Measurements from ENCODE around the gene NEUROG3. TPM values are rescaled to one million over a fixed set of nuclear protein-coding genes. Genes with fewer than 3 reads are reported as not detected.

Gene NEUROG3
- total and polyA plus RNA-seq, 10 of the 15 experiments (the other 5 are each of a cell fraction or from before 2014, with no cell fraction given) = not detected

DNA sequence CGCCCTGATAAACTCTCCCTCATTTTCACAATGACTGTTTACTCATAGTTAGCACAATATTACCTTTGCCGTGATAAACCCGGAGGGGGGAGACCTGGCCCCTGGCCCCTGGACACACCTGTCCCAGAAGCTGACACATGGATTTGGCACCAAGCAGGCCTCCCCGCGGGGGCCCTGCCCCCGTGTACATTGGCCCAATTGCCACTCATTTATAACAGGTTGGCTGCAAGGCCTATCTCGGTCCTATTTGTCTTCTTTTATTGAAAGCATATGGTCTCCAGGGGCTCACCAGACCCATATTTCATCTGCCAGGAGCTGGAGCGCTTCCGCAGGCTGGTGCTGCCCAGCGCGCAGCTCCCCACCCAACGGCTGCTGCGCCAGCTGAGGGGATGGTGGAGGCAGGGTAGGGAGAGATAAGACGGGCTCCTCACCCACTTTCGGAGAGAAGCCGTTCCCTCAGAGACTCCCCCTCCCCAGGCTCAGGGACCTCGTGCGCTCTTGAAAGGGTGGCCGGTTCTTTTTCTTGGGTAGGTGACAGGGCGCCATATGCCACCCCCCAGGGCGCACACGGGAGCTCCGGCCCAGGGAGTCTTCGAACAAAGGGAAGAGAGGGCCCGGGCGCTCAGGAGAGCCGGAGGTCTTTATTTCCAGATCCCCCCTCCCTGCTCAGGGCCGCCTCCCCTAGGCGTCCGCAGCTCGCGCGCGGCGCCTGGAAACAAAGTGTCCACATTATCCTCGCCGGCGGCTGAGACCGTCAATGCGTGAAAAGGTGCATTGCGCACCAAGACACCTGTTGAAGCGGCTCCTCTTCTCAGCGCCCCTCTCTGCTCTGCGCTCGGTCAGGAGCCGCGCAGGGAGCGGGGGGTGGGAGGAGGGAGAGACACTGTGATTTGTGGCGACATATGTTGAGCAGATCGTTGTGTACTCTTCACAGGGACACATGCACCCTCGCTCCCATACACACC is 4.3 kb upstream of the NEUROG3 start:
- Histone ChIP-seq H3K27ac (ENCODE audit: control insufficient read depth, insufficient read depth) (no peak overlapping the region), H3K9me3 (replicated peaks; ENCODE audit: control insufficient read depth, insufficient read depth, low read length) (no peaks in the 10 kb centered on the region), H3K27me3 (replicated peaks in 1 of 2; ENCODE audit: control insufficient read depth in 2 of 2, insufficient read depth in 2 of 2, low read length in 1 of 2) (peaks cover 8 to 17% of the 10 kb centered on the region in 2 experiments; a peak in 3 of 4 replicates), H2AFZ (ENCODE audit: control insufficient read depth, low read depth, low read length) (no peak overlapping the region), H3K9ac (ENCODE audit: control insufficient read depth, insufficient read depth, low read length) (no peak overlapping the region), H4K20me1 (ENCODE audit: control insufficient read depth, insufficient read depth) (no peaks in the 10 kb centered on the region), H3K4me3 (no peak overlapping the region), H3K79me2 (ENCODE audit: control insufficient read depth, insufficient read depth, low read length) (no peaks in the 10 kb centered on the region), H3K36me3 (ENCODE audit: control insufficient read depth in 2 of 2, insufficient read depth in 2 of 2, low read length in 1 of 2) (no peaks in the 10 kb centered on the region), H3K4me1 (ENCODE audit: control insufficient read depth, insufficient read depth, low read length) (peaks cover 8% of the 10 kb centered on the region; the same call in 1 of the 2 replicates), H3K4me2 (ENCODE audit: control insufficient read depth, insufficient read depth) (no peak overlapping the region)
- in situ Hi-C loops (cut with MboI) = no loop called here
- TF ChIP-seq PAX5 (IDR thresholded peaks at IDR 0.05; ENCODE audit: borderline replicate concordance, low read depth, low read length) = no peak
- TF ChIP-seq HDAC6 (IDR thresholded peaks at IDR 0.05; ENCODE audit: unreplicated experiment) = peak; percentile 96
- intact Hi-C loops (cut with micrococcal nuclease; ENCODE audit: unreplicated experiment) = no loop called here
- ChIA-PET CTCF (no interaction called here), RAD21 (ENCODE audit: unreplicated experiment) (no interaction called here), POLR2A (no interaction called here), SMC1A (ENCODE audit: uncharacterized antibody, unreplicated experiment) (no interaction called here)
- no TSS peak for BruUV-seq (replicated peaks)
- FAIRE-seq = no peak
- no peak for DNase-seq (ENCODE audit: low read depth, low spot score)
- no peak for ATAC-seq
- 9% methylated on average over 49 of the region's 51 CpGs for WGBS (ENCODE audit: insufficient coverage, insufficient replicate concordance, low lambda C conversion rate, missing lambda C conversion rate)

- Histone ChIP-seq H3K27ac (ENCODE audit: control insufficient read depth, insufficient read depth) (no peak overlapping the region), H2AFZ (ENCODE audit: control insufficient read depth, low read depth, low read length) (no peak overlapping the region), H3K4me3 (no peak overlapping the region), H3K9me3 (replicated peaks; ENCODE audit: control insufficient read depth, insufficient read depth, low read length) (no peaks in the 10 kb centered on the region), H3K4me2 (ENCODE audit: control insufficient read depth, insufficient read depth) (no peak overlapping the region), H3K79me2 (ENCODE audit: control insufficient read depth, insufficient read depth, low read length) (no peaks in the 10 kb centered on the region), H3K27me3 (replicated peaks in 1 of 2; ENCODE audit: control insufficient read depth in 2 of 2, insufficient read depth in 2 of 2, low read length in 1 of 2) (peaks cover 16 to 25% of the 10 kb centered on the region in 2 experiments; a peak in 3 of 4 replicates), H3K36me3 (ENCODE audit: control insufficient read depth in 2 of 2, insufficient read depth in 2 of 2, low read length in 1 of 2) (no peaks in the 10 kb centered on the region), H3K9ac (ENCODE audit: control insufficient read depth, insufficient read depth, low read length) (no peak overlapping the region), H4K20me1 (ENCODE audit: control insufficient read depth, insufficient read depth) (no peaks in the 10 kb centered on the region), H3K4me1 (ENCODE audit: control insufficient read depth, insufficient read depth, low read length) (peaks cover 8% of the 10 kb centered on the region; the same call in 1 of the 2 replicates)
- WGBS (ENCODE audit: insufficient coverage, insufficient replicate concordance, low lambda C conversion rate, missing lambda C conversion rate) = 26% methylated on average over 28 of the region's 28 CpGs
- in situ Hi-C loops (cut with MboI) (no loop called here), intact Hi-C loops (cut with micrococcal nuclease; ENCODE audit: unreplicated experiment) (no loop called here)
- ChIA-PET SMC1A (ENCODE audit: uncharacterized antibody, unreplicated experiment) (no interaction called here), CTCF (no interaction called here), RAD21 (ENCODE audit: unreplicated experiment) (no interaction called here), POLR2A (no interaction called here)
- BruUV-seq (replicated peaks) = no TSS peak
- FAIRE-seq (no peak), DNase-seq (ENCODE audit: low read depth, low spot score) (no peak), ATAC-seq (no peak)
- TF ChIP-seq HDAC6 (IDR thresholded peaks at IDR 0.05; ENCODE audit: unreplicated experiment) (peak; percentile 94), CHD2 (IDR thresholded peaks at IDR 0.05; ENCODE audit: borderline replicate concordance, low read depth, low read length) (no peak), SRF (IDR thresholded peaks at IDR 0.05; ENCODE audit: low read depth in 2 of 2, low read length in 2 of 2) (no peak)
- TF ChIP-seq, protein P1, sequence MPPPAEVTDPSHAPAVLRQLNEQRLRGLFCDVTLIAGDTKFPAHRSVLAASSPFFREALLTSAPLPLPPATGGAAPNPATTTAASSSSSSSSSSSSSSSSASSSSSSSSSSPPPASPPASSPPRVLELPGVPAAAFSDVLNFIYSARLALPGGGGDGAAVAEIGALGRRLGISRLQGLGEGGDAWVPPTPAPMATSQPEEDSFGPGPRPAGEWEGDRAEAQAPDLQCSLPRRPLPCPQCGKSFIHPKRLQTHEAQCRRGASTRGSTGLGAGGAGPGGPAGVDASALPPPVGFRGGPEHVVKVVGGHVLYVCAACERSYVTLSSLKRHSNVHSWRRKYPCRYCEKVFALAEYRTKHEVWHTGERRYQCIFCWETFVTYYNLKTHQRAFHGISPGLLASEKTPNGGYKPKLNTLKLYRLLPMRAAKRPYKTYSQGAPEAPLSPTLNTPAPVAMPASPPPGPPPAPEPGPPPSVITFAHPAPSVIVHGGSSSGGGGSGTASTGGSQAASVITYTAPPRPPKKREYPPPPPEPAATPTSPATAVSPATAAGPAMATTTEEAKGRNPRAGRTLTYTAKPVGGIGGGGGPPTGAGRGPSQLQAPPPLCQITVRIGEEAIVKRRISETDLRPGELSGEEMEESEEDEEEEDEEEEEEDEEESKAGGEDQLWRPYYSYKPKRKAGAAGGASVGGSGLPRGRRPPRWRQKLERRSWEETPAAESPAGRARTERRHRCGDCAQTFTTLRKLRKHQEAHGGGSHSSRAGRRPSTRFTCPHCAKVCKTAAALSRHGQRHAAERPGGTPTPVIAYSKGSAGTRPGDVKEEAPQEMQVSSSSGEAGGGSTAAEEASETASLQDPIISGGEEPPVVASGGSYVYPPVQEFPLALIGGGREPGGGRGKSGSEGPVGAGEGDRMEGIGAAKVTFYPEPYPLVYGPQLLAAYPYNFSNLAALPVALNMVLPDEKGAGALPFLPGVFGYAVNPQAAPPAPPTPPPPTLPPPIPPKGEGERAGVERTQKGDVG (CRISPR knock-in tag; IDR thresholded peaks at IDR 0.05) = no peak
Observed at GRCh38 chr10:69576334-69577011, 3.3 kb upstream of the NEUROG3 start.

Data from GM12878 (cell line).